WTC11 (cell line): ENCODE results near the gene RBM44. TPM values are rescaled to one million over a fixed set of nuclear protein-coding genes. Genes with fewer than 3 reads are reported as not detected.

ENCODE experiments used
- ATAC-seq: fragments of 200-7000 bp; cut with Tn5 transposase; 2 replicates; pipeline ENCODE4 v1.10.0; 2021; ENCODE audit warnings: mild to moderate bottlenecking, moderate library complexity
- CTCF ChIA-PET: fragments of 300-600 bp; sonication (Branson Sonifier 250); formaldehyde crosslinking; loops from one replicate; lab custom pipeline; 2021; ENCODE audit warnings: antibody characterized with exemption; lab: Charles Lee
- POLR2A ChIA-PET: fragments of 350-600 bp; sonication (Branson Sonifier 250); formaldehyde crosslinking; loops from one replicate; lab custom pipeline; 2021; ENCODE audit warnings: antibody characterized with exemption; lab: Charles Lee
- DNase-seq: peaks from one replicate; pipeline ENCODE4 v3.0.0; 2021; ENCODE audit warnings: low spot score
- H3K27ac Mint-ChIP-seq: 2 replicates; pipeline ENCODE4 v1.8.0; 2021; ENCODE audit warnings: mixed read lengths
- H3K27me3 Mint-ChIP-seq: 2 replicates; pipeline ENCODE4 v1.8.0; 2021; ENCODE audit warnings: low read depth, mild to moderate bottlenecking, moderate library complexity, mixed read lengths
- H3K36me3 Mint-ChIP-seq: 2 replicates; pipeline ENCODE4 v1.8.0; 2021; ENCODE audit warnings: mixed read lengths
- H3K4me1 Mint-ChIP-seq: 2 replicates; pipeline ENCODE4 v1.8.0; 2022; ENCODE audit warnings: mixed read lengths
- H3K4me3 Mint-ChIP-seq: 2 replicates; pipeline ENCODE4 v1.8.0; 2021; ENCODE audit warnings: mild to moderate bottlenecking, moderate library complexity, mixed read lengths
- H3K9me3 Mint-ChIP-seq: 2 replicates; pipeline ENCODE4 v1.8.0; 2021; ENCODE audit warnings: mixed read lengths
- CREB1 ChIP-seq: sonication (generic); formaldehyde crosslinking; IDR thresholded peaks from 2 replicates; pipeline ENCODE4 v1.8.0; 2023; ENCODE audit warnings: mild to moderate bottlenecking, missing genetic modification reagents
- CREM ChIP-seq: sonication (generic); formaldehyde crosslinking; IDR thresholded peaks from 2 replicates; pipeline ENCODE4 v1.8.1; 2022; ENCODE audit warnings: mild to moderate bottlenecking, missing genetic modification reagents, moderate library complexity
- GRHL2 ChIP-seq: fragments of 250-450 bp; sonication (Bioruptor Pico); IDR thresholded peaks from 2 replicates; pipeline ENCODE4 v1.8.0; 2022; ENCODE audit warnings: mild to moderate bottlenecking, moderate library complexity; ENCODE audit not compliant: insufficient replicate concordance, severe bottlenecking
- JAZF1 ChIP-seq: fragments of 250-450 bp; sonication (Bioruptor Pico); IDR thresholded peaks from 2 replicates; pipeline ENCODE4 v1.9.0; 2021; ENCODE audit warnings: moderate library complexity, mild to moderate bottlenecking, inconsistent platforms
- JUN ChIP-seq: sonication (generic); formaldehyde crosslinking; IDR thresholded peaks from 2 replicates; pipeline ENCODE4 v1.8.0; 2023; ENCODE audit warnings: mild to moderate bottlenecking, missing genetic modification reagents
- MXD4 ChIP-seq: fragments of 250-450 bp; sonication (Bioruptor Pico); IDR thresholded peaks from 2 replicates; pipeline ENCODE4 v1.8.0; 2021; ENCODE audit warnings: mild to moderate bottlenecking, moderate library complexity, borderline replicate concordance
- NFE2L1 ChIP-seq: sonication (generic); formaldehyde crosslinking; IDR thresholded peaks from 2 replicates; pipeline ENCODE4 v1.8.1; 2023; ENCODE audit warnings: missing genetic modification reagents
- NR3C1 ChIP-seq: sonication (generic); formaldehyde crosslinking; conservative IDR thresholded peaks from 2 replicates; pipeline ENCODE4 v1.8.1; 2023; ENCODE audit warnings: low read depth, mild to moderate bottlenecking, missing genetic modification reagents
- OVOL2 ChIP-seq: fragments of 250-450 bp; sonication (Bioruptor Pico); IDR thresholded peaks from 2 replicates; pipeline ENCODE4 v1.9.0; 2021; ENCODE audit warnings: mild to moderate bottlenecking, borderline replicate concordance
- RELA ChIP-seq: sonication (generic); formaldehyde crosslinking; IDR thresholded peaks from 2 replicates; pipeline ENCODE4 v1.8.1; 2022; ENCODE audit warnings: missing genetic modification reagents, mild to moderate bottlenecking, borderline replicate concordance
- RORB ChIP-seq: fragments of 250-450 bp; sonication (Bioruptor Pico); IDR thresholded peaks from 2 replicates; pipeline ENCODE4 v1.9.0; 2021; ENCODE audit warnings: mild to moderate bottlenecking
- ZNF138 ChIP-seq: sonication (generic); formaldehyde crosslinking; conservative IDR thresholded peaks from 2 replicates; pipeline ENCODE4 v1.8.1; 2022; ENCODE audit warnings: mild to moderate bottlenecking, moderate library complexity, missing genetic modification reagents
- ZNF317 ChIP-seq: sonication (generic); formaldehyde crosslinking; IDR thresholded peaks from 2 replicates; pipeline ENCODE4 v1.8.1; 2023; ENCODE audit warnings: low read depth, mild to moderate bottlenecking, moderate library complexity, missing genetic modification reagents, borderline replicate concordance
- ZNF396 ChIP-seq: fragments of 250-450 bp; sonication (Bioruptor Pico); IDR thresholded peaks from 2 replicates; pipeline ENCODE4 v1.8.0; 2021; ENCODE audit warnings: mild to moderate bottlenecking, moderate library complexity, borderline replicate concordance
- total RNA-seq: library from RNA; stranded (reverse); gene quantifications from 3 replicates; pipeline ENCODE4 v1.2.3, GENCODE V29; 2021
- TF ChIP-seq, protein P1 (sequence below): sonication (generic); formaldehyde crosslinking; IDR thresholded peaks from 2 replicates; pipeline ENCODE4 v1.8.1; 2022; ENCODE audit warnings: low read depth, mild to moderate bottlenecking, moderate library complexity, missing genetic modification reagents, borderline replicate concordance
- TF ChIP-seq, protein P2 (sequence below): fragments of 250-450 bp; sonication (Bioruptor Pico); IDR thresholded peaks from 2 replicates; pipeline ENCODE4 v1.8.0; 2021; ENCODE audit warnings: mild to moderate bottlenecking
- TF ChIP-seq, protein P3 (sequence below): sonication (generic); formaldehyde crosslinking; IDR thresholded peaks from 2 replicates; pipeline ENCODE4 v1.8.1; 2023; ENCODE audit warnings: mild to moderate bottlenecking, missing genetic modification reagents
- TF ChIP-seq, protein P4 (sequence below): fragments of 250-450 bp; sonication (Bioruptor Pico); IDR thresholded peaks from 2 replicates; pipeline ENCODE4 v1.9.0; 2021; ENCODE audit warnings: mild to moderate bottlenecking, borderline replicate concordance

Gene RBM44
- total RNA-seq, 1 experiment from 2014 or later: 1.3 TPM

DNA sequence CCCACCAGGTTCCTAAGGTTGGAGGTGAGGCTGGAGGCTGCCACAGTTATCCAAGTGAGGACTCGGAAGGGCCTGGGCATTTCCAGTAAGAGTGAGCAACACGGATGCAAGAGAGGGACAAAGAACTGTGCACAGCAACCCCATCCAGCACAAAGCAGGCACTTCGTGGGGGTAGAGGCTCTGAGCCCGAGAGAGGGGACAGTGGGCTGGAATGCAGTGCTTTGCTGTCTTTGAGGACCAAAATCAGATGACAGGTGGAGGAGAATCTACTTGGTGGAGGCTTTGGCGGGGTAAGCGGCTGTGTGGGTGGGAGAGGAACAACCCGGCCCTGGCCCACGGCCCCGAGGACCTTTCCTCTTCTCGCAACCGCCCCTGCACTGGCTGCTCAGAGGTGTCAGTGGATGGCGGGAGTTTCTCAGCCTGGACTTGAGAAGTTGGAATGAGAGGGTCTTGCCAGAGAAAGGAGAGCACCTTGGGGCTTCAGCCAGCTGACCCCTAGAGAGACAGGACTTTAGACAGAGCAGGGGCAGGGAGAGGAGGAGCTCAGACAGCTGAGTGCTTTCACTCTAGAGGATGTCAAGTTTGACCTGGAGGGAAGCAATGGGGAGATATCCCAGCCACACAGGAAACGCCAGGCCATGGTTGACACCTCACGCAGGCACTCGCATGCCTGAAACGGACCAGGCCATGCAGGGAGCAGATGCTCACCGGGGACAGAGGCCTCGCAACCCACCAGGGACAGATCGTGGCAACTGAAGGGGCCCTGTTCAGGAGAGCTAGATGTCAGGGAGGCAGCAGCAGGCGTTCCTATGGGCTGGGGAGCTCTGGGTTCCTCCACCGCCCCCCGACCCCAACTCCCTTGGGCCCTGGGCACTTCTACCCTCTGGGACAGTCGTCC, 72.4 kb downstream of the RBM44 start:
- ATAC-seq (no peak), DNase-seq (no peak)
- Mint-ChIP-seq H3K4me3 (no peak overlapping the region), H3K4me1 (0 out of 2 replicates have a peak, but pooled peaks cover 2% of the 10 kb centered on the region), H3K27me3 (no peaks in the 10 kb centered on the region), H3K36me3 (no peaks in the 10 kb centered on the region), H3K9me3 (no peaks in the 10 kb centered on the region), H3K27ac (no peak overlapping the region)
- POLR2A ChIA-PET: no interaction called here
- CTCF ChIA-PET: no interaction called here
- TF ChIP-seq, protein P1, sequence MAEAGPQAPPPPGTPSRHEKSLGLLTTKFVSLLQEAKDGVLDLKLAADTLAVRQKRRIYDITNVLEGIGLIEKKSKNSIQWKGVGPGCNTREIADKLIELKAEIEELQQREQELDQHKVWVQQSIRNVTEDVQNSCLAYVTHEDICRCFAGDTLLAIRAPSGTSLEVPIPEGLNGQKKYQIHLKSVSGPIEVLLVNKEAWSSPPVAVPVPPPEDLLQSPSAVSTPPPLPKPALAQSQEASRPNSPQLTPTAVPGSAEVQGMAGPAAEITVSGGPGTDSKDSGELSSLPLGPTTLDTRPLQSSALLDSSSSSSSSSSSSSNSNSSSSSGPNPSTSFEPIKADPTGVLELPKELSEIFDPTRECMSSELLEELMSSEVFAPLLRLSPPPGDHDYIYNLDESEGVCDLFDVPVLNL (CRISPR knock-in tag): no peak
- TF ChIP-seq JAZF1: no peak
- TF ChIP-seq, protein P2, sequence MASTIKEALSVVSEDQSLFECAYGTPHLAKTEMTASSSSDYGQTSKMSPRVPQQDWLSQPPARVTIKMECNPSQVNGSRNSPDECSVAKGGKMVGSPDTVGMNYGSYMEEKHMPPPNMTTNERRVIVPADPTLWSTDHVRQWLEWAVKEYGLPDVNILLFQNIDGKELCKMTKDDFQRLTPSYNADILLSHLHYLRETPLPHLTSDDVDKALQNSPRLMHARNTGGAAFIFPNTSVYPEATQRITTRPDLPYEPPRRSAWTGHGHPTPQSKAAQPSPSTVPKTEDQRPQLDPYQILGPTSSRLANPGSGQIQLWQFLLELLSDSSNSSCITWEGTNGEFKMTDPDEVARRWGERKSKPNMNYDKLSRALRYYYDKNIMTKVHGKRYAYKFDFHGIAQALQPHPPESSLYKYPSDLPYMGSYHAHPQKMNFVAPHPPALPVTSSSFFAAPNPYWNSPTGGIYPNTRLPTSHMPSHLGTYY (CRISPR knock-in tag): no peak
- TF ChIP-seq OVOL2 (CRISPR knock-in tag): no peak
- no peak for TF ChIP-seq RELA (CRISPR knock-in tag)
- TF ChIP-seq GRHL2: no peak

DNA sequence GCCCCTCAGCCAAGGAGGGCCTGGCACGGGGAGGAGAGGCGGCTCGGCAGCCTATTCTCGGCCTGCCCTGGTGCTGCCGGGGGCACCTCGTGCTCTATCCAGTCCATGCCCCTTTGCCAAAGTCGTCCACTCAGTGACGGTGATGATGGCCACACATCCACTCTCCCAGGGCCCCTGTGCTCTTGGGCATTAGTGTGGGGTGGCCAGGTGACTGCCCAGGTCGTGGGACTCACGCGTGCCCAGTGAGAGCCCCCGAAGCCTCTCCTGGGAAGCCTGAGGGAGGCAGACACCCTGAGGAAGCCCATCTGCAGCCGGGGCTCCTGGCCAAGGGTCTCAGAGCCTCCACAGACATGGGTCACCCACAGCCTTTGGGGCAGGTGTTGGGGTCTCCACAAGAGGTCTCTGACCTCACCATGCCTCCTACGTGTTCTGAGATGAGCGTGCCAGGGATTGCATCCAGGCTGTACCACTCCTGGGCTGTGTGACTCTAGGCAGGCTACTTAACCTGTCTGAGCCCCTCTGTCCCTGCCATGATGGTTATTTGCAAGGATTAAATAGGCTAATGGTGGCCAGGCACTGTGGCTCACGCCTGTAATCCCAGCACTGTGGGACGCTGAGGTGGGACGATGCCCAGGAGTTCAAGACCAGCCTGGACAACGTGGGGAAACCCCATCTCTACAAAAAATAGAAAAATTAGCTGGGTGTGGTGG, 73.8 kb downstream of the RBM44 start:
- H3K36me3 Mint-ChIP-seq: no peaks in the 10 kb centered on the region
- no peak for TF ChIP-seq ZNF396 (CRISPR knock-in tag)
- TF ChIP-seq, protein P3, sequence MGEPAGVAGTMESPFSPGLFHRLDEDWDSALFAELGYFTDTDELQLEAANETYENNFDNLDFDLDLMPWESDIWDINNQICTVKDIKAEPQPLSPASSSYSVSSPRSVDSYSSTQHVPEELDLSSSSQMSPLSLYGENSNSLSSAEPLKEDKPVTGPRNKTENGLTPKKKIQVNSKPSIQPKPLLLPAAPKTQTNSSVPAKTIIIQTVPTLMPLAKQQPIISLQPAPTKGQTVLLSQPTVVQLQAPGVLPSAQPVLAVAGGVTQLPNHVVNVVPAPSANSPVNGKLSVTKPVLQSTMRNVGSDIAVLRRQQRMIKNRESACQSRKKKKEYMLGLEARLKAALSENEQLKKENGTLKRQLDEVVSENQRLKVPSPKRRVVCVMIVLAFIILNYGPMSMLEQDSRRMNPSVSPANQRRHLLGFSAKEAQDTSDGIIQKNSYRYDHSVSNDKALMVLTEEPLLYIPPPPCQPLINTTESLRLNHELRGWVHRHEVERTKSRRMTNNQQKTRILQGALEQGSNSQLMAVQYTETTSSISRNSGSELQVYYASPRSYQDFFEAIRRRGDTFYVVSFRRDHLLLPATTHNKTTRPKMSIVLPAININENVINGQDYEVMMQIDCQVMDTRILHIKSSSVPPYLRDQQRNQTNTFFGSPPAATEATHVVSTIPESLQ (CRISPR knock-in tag): no peak
- TF ChIP-seq, all 79 proteins: peak for 0
- Mint-ChIP-seq H3K9me3 (no peaks in the 10 kb centered on the region), H3K4me1 (no peaks in the 10 kb centered on the region), H3K4me3 (no peak overlapping the region), H3K27ac (no peak overlapping the region), H3K27me3 (no peaks in the 10 kb centered on the region)
- ATAC-seq (no peak), DNase-seq (no peak)
- ChIA-PET CTCF (interaction anchor here (1.0 kb wide), 1 partner anchor 51 kb away, joined by 3 read pairs; no protein-coding TSS in a partner anchor), POLR2A (no interaction called here)

DNA sequence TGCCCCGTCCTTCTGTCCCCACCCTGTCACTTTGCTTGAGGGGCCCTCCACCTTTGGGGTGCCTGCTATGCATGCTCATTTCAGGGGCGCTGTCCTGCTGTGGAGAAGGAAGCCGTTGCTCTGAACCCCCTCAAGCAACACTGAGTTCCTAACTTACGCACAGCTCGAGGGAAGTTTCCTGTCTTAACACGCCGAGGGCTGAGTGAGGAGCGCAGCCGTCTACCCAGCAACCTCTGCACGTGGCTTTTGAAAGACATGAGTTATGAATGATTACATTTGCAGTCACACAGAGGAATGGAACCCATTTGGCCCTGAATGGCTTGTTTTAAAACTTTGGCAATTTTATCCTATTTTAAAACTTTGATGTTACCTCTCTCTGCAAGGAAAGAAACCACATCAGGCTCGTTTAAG, 74.8 kb downstream of the RBM44 start:
- no peak overlapping the region for H3K4me3 Mint-ChIP-seq
- POLR2A ChIA-PET: no interaction called here
- H3K36me3 Mint-ChIP-seq: no peaks in the 10 kb centered on the region
- ATAC-seq (no peak), DNase-seq (no peak)
- H3K27me3 Mint-ChIP-seq: no peaks in the 10 kb centered on the region
- no peaks in the 10 kb centered on the region for H3K4me1 Mint-ChIP-seq
- no peak for TF ChIP-seq ZNF317 (CRISPR knock-in tag)
- no peak for TF ChIP-seq ZNF138 (CRISPR knock-in tag)
- no peak for TF ChIP-seq JUN (CRISPR knock-in tag)
- no peak for TF ChIP-seq CREB1 (CRISPR knock-in tag)
- no peak for TF ChIP-seq CREM
- TF ChIP-seq RORB (CRISPR knock-in tag): no peak
- TF ChIP-seq, protein P4, sequence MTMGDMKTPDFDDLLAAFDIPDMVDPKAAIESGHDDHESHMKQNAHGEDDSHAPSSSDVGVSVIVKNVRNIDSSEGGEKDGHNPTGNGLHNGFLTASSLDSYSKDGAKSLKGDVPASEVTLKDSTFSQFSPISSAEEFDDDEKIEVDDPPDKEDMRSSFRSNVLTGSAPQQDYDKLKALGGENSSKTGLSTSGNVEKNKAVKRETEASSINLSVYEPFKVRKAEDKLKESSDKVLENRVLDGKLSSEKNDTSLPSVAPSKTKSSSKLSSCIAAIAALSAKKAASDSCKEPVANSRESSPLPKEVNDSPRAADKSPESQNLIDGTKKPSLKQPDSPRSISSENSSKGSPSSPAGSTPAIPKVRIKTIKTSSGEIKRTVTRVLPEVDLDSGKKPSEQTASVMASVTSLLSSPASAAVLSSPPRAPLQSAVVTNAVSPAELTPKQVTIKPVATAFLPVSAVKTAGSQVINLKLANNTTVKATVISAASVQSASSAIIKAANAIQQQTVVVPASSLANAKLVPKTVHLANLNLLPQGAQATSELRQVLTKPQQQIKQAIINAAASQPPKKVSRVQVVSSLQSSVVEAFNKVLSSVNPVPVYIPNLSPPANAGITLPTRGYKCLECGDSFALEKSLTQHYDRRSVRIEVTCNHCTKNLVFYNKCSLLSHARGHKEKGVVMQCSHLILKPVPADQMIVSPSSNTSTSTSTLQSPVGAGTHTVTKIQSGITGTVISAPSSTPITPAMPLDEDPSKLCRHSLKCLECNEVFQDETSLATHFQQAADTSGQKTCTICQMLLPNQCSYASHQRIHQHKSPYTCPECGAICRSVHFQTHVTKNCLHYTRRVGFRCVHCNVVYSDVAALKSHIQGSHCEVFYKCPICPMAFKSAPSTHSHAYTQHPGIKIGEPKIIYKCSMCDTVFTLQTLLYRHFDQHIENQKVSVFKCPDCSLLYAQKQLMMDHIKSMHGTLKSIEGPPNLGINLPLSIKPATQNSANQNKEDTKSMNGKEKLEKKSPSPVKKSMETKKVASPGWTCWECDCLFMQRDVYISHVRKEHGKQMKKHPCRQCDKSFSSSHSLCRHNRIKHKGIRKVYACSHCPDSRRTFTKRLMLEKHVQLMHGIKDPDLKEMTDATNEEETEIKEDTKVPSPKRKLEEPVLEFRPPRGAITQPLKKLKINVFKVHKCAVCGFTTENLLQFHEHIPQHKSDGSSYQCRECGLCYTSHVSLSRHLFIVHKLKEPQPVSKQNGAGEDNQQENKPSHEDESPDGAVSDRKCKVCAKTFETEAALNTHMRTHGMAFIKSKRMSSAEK (CRISPR knock-in tag): no peak
- TF ChIP-seq NR3C1: no peak
- TF ChIP-seq NFE2L1 (CRISPR knock-in tag): no peak
- TF ChIP-seq MXD4 (CRISPR knock-in tag): no peak
- H3K27ac Mint-ChIP-seq: no peak overlapping the region
- H3K9me3 Mint-ChIP-seq: no peaks in the 10 kb centered on the region
- CTCF ChIA-PET: interaction anchor here (0.5 to 1.0 kb wide), 2 partner anchors 50 to 255 kb away, joined by 3 to 4 read pairs; no protein-coding TSS in a partner anchor
